HEK293T (cell line): ENCODE measurements around the gene LEPR.

Experiments
- BHLHE40 ChIP-seq: fragments of 450-650 bp; IDR thresholded peaks from 2 replicates; pipeline ENCODE4 v1.6.1; 2016; ENCODE audit warnings: mild to moderate bottlenecking, moderate library complexity, borderline replicate concordance
- CTBP1 ChIP-seq: fragments of 450-650 bp; IDR thresholded peaks from 2 replicates; pipeline ENCODE4 v1.6.1; 2016; ENCODE audit warnings: borderline replicate concordance
- FOXK2 ChIP-seq: fragments of 450-650 bp; IDR thresholded peaks from 2 replicates; pipeline ENCODE4 v1.6.1; 2016; ENCODE audit warnings: mild to moderate bottlenecking
- FOXM1 ChIP-seq: fragments of 450-650 bp; IDR thresholded peaks from 2 replicates; pipeline ENCODE4 v1.6.1; 2017; ENCODE audit warnings: mild to moderate bottlenecking, borderline replicate concordance
- NFRKB ChIP-seq: fragments of 450-650 bp; IDR thresholded peaks from 2 replicates; pipeline ENCODE4 v1.6.1; 2016; ENCODE audit warnings: mild to moderate bottlenecking, moderate library complexity
- PKNOX1 ChIP-seq: fragments of 450-650 bp; IDR thresholded peaks from 2 replicates; pipeline ENCODE4 v1.6.1; 2016
- SP1 ChIP-seq: fragments of 450-650 bp; IDR thresholded peaks from 2 replicates; pipeline ENCODE4 v1.6.1; 2017
- TARDBP ChIP-seq: fragments of 450-650 bp; IDR thresholded peaks from 2 replicates; pipeline ENCODE4 v1.6.1; 2016
- ZNF384 ChIP-seq: fragments of 450-650 bp; IDR thresholded peaks from 2 replicates; pipeline ENCODE4 v1.6.1; 2016

- TF ChIP-seq TARDBP (no peak), FOXM1 (no peak), PKNOX1 (no peak), FOXK2 (no peak), BHLHE40 (no peak), CTBP1 (no peak), ZNF384 (no peak), NFRKB (no peak), SP1 (no peak)
These were observed 15.5 kb upstream of the LEPR start for GRCh38 chr1:65404941-65405340.
